Fibroblast of villous mesenchyme (primary cell): ENCODE results near the gene KIRREL3. TPM values are rescaled to one million over a fixed set of nuclear protein-coding genes. Genes with fewer than 3 reads are reported as not detected.

Source experiments
- DNase-seq: peaks from one replicate; pipeline ENCODE4 v3.0.0-alpha.2; 2010; ENCODE audit warnings: low read depth
- H3K4me3 ChIP-seq: 2 replicates; pipeline ENCODE4 v1.5.1; 2011; ENCODE audit warnings: low read depth, mild to moderate bottlenecking, low read length
- CTCF ChIP-seq: IDR thresholded peaks from 2 replicates; pipeline ENCODE4 v1.5.1; 2012; ENCODE audit warnings: low read depth, mild to moderate bottlenecking, low read length; ENCODE audit not compliant: insufficient read depth
- total RNA-seq: library from RNA; depleted of rRNA; stranded (reverse); fragments of >200 nt; gene quantifications from 2 replicates; pipeline ENCODE4 v1.2.3, GENCODE V29; 2012

Gene KIRREL3
- total RNA-seq, 1 donor, result 9.9 TPM

GRCh38 chr11:126702165-126702720 is 298.3 kb downstream of the KIRREL3 start:
- DNase-seq, result no peak
- H3K4me3 ChIP-seq, result no peak overlapping the region
- no peak for TF ChIP-seq CTCF

GRCh38 chr11:126701520-126701897 is 299.1 kb downstream of the KIRREL3 start:
- no peak overlapping the region for H3K4me3 ChIP-seq
- DNase-seq, result no peak
- no peak for TF ChIP-seq CTCF

GRCh38 chr11:126700768-126701519 is 299.6 kb downstream of the KIRREL3 start:
- TF ChIP-seq CTCF, result no peak
- no peak for DNase-seq
- no peak overlapping the region for H3K4me3 ChIP-seq

- H3K4me3 ChIP-seq, result no peak overlapping the region
- no peak for DNase-seq
- no peak for TF ChIP-seq CTCF
Observed at GRCh38 chr11:126698576-126698975, 302.0 kb downstream of the KIRREL3 start.

- TF ChIP-seq CTCF, result no peak
- no peak for DNase-seq
- no peak overlapping the region for H3K4me3 ChIP-seq
Observed at GRCh38 chr11:126697936-126698335, 302.6 kb downstream of the KIRREL3 start.

- no peak for TF ChIP-seq CTCF
- DNase-seq, result no peak
- no peak overlapping the region for H3K4me3 ChIP-seq
Observed at GRCh38 chr11:126696982-126697381, 303.6 kb downstream of the KIRREL3 start.
